Renal pelvis (tissue), 4 donors: Measurements from ENCODE around the gene TRAPPC4. TPM values are rescaled to one million over a fixed set of nuclear protein-coding genes. Genes with fewer than 3 reads are reported as not detected.
A peak's percentile ranks its signal among the peaks of the same experiment; 100 is the strongest.
"Not testable (repeated sequence)": the region's sequence is repeated elsewhere in the genome, so short reads cannot be mapped to it uniquely, and the experiment has no call there.

Experiments
- DNase-seq: peaks from one replicate; pipeline ENCODE4 v3.0.0-alpha.2; 2013
- polyA plus RNA-seq, 3 donors: library from polyadenylated mRNA; unstranded; fragments of 120-200 nt; gene quantifications; one replicate each; pipeline ENCODE4 v1.2.1, GENCODE V29; 2013; ENCODE audit not compliant: insufficient read length in 3 of 3

The TRAPPC4 gene
- polyA plus RNA-seq, 3 donors: 94.6 to 110 (median 98.5) TPM

DNA sequence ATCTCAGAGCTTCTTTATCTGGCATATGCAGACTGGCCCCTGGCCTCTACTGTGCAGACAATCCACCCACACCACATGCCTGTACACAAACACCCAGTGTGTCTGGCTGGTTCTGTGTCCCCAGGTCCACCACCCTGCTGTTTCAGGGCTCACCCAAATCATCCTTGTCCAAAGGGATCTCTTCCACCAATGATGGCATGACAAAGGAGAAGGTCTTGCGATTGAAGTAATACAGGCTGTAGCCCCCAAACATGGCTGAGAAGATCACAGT lies 10.4 kb downstream of the TRAPPC4 start:
- DNase-seq: no peak

DNA sequence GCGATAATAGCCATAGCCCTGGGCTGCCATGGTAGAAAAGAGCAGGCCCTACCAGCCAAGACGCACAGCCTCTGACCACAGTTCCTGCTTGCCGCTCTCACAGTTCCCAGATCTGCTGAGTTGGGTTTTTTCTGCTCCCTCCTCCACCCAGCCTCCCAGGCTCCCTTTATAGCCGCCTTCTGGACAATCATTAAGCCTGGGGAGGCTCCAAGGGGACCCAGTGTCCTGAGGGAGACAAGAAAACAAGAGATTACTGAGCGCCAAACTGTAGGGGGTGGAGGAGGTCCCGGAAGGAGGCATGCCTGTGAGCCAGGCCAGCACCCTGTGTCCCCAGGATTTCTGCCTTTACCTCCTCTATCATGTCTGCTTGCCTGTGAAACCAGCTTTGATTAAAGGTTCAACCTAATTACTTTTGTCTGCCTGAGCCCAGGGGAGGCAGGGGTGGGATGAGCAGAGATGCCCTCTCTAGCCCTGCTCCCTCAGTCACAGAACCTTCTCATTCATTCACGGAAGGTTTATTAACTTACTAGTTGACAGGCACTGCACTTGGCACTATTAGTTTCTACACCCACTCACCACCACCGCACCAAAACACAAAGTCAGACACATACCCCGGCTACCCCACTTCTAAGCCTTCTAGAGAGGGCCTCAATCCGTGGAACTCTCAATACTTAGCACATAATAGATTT lies 10.9 kb downstream of the TRAPPC4 start:
- peak; percentile 57 for DNase-seq

GRCh38 chr11:119030029-119030328 lies 11.4 kb downstream of the TRAPPC4 start:
- no peak for DNase-seq

DNA sequence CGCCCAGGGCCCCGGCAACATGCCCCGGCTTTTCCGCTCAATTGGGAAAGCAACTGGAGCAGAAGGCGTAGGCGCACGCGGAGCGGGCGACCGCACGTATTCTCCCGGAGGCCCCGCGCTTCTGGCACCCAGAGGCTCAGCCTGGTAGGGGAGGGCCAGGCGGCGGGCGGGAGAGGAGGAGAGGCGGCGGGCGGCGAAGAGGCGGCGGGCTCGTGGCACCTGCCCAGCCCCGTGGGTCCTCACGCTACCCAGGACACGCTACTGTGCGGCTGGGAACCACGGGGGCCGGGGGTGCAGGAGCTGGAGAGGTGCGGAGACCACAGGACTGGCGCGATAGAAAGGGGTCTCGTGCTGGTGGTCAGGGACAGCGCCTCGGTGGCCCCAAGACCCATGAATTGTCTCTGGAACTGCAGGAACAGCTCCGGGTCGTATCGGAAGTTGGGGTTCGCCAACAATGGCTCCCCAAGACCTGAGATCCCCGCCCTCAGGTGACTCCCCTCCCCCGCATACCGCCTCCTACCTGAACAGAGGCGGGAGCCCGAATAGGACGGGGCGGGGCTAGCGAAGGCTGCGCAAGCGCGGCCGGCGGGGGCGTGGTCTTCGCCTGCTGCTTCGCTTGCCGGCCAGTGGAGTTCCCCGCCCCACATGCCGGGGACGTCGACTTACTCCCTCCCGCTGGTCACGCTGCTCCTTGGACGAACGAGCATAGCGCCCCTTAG lies 11.9 kb downstream of the TRAPPC4 start, which contains the start of gene SLC37A4:
SLC37A4 (minus strand) TSS at position 549 of the 719 bp plus-strand sequence.
- DNase-seq: peak; percentile 97

GRCh38 chr11:119031912-119032280 lies 13.3 kb downstream of the TRAPPC4 start:
- DNase-seq: no peak

DNA sequence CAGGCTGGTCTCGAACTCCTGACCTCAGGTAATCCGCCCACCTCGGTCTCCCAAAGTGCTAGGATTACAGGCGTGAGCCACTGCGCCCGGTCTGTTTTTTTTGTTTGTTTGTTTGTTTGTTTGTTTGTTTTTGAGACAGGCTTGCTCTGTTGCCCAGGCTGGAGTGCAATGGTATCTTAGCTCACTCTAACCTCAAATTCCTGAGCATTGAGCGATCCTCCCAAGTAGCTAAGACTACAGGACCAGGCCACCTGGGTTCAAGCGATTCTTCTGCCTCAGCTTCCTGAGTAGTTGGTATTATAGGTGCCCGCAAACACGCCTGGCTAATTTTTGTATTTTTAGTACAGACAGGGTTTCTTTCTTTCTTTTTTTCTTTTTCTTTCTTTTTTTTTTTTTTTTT lies 14.9 kb downstream of the TRAPPC4 start:
- not testable (repeated sequence) for DNase-seq

- no peak for DNase-seq
Measured at GRCh38 chr11:119034813-119035212, 16.2 kb downstream of the TRAPPC4 start.

DNA sequence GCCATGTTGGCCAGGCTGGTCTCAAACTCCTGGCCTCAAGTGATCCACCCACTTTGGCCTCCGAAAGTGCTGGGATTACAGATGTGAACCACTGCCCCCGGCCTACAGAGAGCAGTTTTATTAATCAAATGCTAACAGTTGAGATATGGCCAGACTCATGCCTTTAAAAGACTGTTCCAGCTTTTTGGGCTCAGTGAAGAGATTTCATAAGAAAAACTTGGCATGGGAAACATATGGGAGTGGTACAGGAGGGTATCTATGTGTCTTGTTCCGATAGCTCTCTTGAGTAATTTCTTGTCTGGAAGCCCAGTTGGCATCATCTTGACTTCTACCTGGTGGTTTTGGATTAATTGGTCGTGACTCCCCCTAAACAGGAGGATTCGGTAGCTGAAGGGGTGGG lies 20.3 kb downstream of the TRAPPC4 start:
- DNase-seq: no peak

- DNase-seq: not testable (repeated sequence)
Measured at GRCh38 chr11:119039471-119039870, 20.9 kb downstream of the TRAPPC4 start.

DNA sequence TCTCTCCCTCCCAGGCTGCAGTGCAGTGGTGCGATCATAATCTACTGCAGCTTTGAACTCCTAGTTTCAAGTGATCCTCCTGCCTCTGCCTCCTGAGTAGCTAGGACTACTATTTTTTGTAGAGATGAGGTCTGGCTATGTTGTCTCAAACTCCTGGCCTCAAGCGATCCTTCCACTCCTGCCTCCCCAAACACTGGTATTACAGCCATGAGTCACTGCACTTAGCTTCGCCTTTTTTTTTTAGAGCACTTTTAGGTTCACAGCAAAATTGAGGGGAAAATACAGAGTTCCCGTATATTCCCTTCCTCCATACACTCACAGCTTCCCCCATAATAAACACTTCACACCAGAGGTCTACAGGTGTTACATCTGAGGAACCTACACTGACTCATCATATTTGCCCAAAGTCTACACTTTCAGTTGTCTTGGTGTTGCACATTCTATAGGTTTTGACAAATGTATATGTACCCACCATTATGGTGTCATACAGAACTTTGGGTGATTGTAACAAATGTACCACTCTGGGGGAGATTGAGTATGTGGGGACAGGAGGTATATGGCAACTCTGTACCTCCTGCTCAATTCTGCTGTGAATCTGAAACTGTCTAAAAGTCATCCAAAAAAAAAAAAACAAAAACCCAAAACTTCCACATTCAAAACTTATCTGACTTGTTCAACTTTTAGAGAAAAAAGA lies 23.4 kb downstream of the TRAPPC4 start:
- no peak for DNase-seq

DNA sequence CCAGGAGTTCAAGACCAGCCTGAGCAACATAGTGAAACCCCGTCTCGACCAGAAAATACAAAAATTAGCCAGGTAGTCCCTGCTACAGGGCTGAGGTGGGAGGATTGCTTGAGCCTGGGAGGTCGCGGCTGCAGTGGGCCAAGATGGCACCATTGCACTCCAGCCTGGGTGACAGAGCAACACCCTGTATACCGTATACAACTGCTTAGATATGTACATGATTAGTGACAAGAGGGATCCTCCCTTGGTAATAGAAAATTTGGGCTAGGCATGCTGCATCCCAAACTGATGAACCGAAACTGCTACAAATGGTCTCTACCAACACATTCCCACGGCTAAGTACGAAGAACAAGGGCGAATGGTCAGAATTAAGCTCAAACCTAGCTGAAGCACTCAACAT lies 24.4 kb downstream of the TRAPPC4 start:
- no peak for DNase-seq

DNA sequence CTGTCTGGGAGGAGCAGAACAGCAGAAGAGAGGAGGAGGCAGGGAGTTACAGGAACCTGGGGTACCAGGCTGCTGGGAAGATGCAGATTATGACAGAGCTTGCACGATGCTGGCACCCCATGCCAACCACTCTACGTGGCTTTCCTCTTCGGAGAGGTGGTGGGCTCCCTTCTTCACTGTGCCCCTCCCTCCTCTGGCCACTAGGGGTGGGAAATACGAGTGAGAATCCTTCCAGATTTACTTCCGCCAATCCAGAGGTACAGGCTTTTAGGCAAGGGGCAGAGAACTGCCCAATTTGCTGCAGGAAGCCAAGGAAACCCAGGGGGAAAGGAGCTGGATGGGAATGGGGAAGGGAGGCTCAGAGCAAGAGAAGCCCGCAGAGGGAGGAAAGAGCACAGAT lies 26.1 kb downstream of the TRAPPC4 start:
- no peak for DNase-seq

DNA sequence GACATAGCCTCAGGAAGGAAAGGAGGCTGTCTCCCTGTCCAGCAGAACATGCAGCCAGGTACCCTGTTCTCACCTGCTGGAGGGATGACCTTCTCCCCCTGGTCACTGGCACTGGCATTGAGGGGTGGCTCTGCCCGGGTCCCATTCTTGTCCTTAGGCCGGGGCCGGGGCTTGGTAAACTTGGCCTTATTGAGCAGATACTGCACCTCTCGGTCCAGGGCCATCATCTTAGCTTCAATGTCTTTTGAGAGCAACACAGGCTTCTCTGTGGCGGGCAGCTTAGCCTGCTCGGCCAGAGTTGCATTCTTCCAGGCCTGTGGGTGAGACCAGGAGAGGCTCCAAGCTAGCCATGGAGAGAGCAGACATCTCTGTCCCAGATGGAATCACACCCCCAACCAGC lies 27.9 kb downstream of the TRAPPC4 start:
- no peak for DNase-seq

DNA sequence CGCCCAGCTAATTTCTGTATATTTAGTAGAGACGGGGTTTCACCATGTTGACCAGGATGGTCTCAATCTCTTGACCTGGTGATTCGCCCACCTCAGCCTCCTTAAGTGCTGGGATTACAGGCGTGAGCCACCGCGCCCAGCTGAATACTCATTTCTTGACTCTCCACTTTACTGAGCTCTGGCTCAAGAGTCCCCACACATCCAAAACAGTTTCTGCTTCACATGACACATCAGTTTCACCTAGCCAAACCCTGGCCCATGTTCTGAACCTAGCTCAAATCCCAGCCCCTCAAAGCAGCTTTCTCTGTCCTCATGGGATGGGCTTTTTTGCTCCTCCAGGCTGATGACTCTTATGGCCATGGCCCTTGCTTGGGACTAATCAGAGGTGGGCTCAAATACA lies 28.6 kb downstream of the TRAPPC4 start:
- DNase-seq: no peak

- DNase-seq: no peak
Measured at GRCh38 chr11:119048644-119049043, 30.1 kb downstream of the TRAPPC4 start.

GRCh38 chr11:119049081-119049480 lies 30.5 kb downstream of the TRAPPC4 start:
- no peak for DNase-seq

GRCh38 chr11:119051440-119052162 lies 33.0 kb downstream of the TRAPPC4 start:
- no peak for DNase-seq

- DNase-seq: no peak
Measured at GRCh38 chr11:119052163-119052814, 33.7 kb downstream of the TRAPPC4 start.

GRCh38 chr11:119054418-119054817 lies 35.9 kb downstream of the TRAPPC4 start:
- DNase-seq: no peak

- no peak for DNase-seq
Measured at GRCh38 chr11:119055901-119056300, 37.3 kb downstream of the TRAPPC4 start.

- no peak for DNase-seq
Measured at GRCh38 chr11:119056421-119056999, 37.9 kb downstream of the TRAPPC4 start.
